ENCODE results near the gene USP31.

DNA sequence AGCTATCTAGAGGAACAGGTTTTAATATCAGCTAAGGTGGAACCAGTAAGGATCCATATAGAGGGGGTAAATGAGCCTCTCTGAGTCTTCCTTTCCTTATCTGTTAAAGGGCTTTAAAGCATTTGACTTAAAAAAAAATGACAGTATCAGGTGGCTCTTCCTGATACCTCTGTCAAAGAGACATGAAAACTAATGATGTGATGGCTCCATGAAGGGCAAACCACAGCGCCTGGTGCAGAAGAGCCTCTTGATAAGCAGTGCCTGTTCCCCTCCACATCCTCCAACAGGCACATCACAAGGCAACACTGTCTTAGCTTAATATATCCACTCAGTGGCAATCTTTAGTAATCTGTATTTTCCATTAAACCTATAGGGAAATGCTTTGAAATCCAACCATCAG is 68.9 kb downstream of the USP31 start:
- TF ChIP-seq, protein P1, sequence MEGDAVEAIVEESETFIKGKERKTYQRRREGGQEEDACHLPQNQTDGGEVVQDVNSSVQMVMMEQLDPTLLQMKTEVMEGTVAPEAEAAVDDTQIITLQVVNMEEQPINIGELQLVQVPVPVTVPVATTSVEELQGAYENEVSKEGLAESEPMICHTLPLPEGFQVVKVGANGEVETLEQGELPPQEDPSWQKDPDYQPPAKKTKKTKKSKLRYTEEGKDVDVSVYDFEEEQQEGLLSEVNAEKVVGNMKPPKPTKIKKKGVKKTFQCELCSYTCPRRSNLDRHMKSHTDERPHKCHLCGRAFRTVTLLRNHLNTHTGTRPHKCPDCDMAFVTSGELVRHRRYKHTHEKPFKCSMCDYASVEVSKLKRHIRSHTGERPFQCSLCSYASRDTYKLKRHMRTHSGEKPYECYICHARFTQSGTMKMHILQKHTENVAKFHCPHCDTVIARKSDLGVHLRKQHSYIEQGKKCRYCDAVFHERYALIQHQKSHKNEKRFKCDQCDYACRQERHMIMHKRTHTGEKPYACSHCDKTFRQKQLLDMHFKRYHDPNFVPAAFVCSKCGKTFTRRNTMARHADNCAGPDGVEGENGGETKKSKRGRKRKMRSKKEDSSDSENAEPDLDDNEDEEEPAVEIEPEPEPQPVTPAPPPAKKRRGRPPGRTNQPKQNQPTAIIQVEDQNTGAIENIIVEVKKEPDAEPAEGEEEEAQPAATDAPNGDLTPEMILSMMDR (IDR thresholded peaks at IDR 0.05): no peak
- TF ChIP-seq EZH2 (IDR thresholded peaks at IDR 0.05; ENCODE audit: borderline replicate concordance, insufficient read depth, low read depth, low read length, poor library complexity, severe bottlenecking): no peak

Measured in B cell (primary cell).